HepG2 (cell line): ENCODE data around the gene GNMT. TPM values are rescaled to one million over a fixed set of nuclear protein-coding genes. Genes with fewer than 3 reads are reported as not detected.

Experiments
- ATAC-seq: fragments of 200-7000 bp; cut with Tn5 transposase; 3 replicates; pipeline ENCODE4 v1.9.1; 2020; ENCODE audit warnings: mild to moderate bottlenecking, moderate library complexity
- BruUV-seq: library from RNA; stranded (reverse); fragments of 400-500 nt; replicated peaks from 2 replicates; lab custom pipeline; 2021; lab: Mats Ljungman, UMichigan
- CTCF ChIA-PET: fragments of 300-600 bp; formaldehyde crosslinking; extraction: SDS; loops from one replicate; lab custom pipeline; 2021; ENCODE audit warnings: low total read pairs, inconsistent platforms, low intra/inter-chr PET ratio; lab: Yijun Ruan, JAX
- POLR2A ChIA-PET: fragments of 350-600 bp; sonication (Branson Sonifier 250); formaldehyde crosslinking; loops from one replicate; lab custom pipeline; 2020; ENCODE audit warnings: antibody characterized with exemption, inconsistent platforms; lab: Yijun Ruan, JAX
- DNase-seq: peaks from one replicate; pipeline ENCODE4 v3.0.0-alpha.2; 2015; ENCODE audit warnings: low spot score
- FAIRE-seq: peaks from 3 replicates; lab custom pipeline; 2011; peaks lifted over from hg19 to GRCh38; lab: Jason Lieb, UNC
- H2AFZ ChIP-seq: one replicate; pipeline ENCODE4 v1.6.1; 2011; ENCODE audit warnings: low read length, inconsistent platforms
- H3K27ac ChIP-seq: fragments of 300-600 bp; 3 replicates; pipeline ENCODE4 v1.8.0; 2011; ENCODE audit warnings: mixed run types, mild to moderate bottlenecking, mixed read lengths, low read length, inconsistent platforms; ENCODE audit not compliant: insufficient read depth; ENCODE audit errors: extremely low read length
- H3K27me3 ChIP-seq, 2 experiments: fragments of 200-600 bp in 1 of 2; 2 replicates in 1 of 2; 3 replicates in 1 of 2; pipeline versions ENCODE4 v1.6.0 to v1.8.0; 2011; ENCODE audit warnings: low read length in 2 of 2, mild to moderate bottlenecking in 2 of 2, moderate library complexity in 2 of 2, inconsistent platforms in 1 of 2; ENCODE audit not compliant: insufficient read depth in 2 of 2, control insufficient read depth in 1 of 2
- H3K36me3 ChIP-seq, 2 experiments: fragments of 200-600 bp in 1 of 2; replicated peaks in 1 of 2; 2 replicates in 1 of 2; 3 replicates in 1 of 2; pipeline versions ENCODE4 v1.5.1 to v1.8.0; 2011; ENCODE audit warnings: low read length in 2 of 2, inconsistent platforms in 1 of 2; ENCODE audit not compliant: insufficient read depth in 2 of 2, control insufficient read depth in 1 of 2
- H3K4me1 ChIP-seq: 2 replicates; pipeline ENCODE4 v1.5.1; 2012; ENCODE audit warnings: low read length, inconsistent platforms; ENCODE audit not compliant: insufficient read depth
- H3K4me2 ChIP-seq: 2 replicates; pipeline ENCODE4 v1.6.0; 2011; ENCODE audit warnings: low read depth, low read length, inconsistent platforms
- H3K4me3 ChIP-seq, 3 experiments: fragments of 200-600 bp in 1 of 3; sonication (generic), shearing (Covaris generic) in 1 of 3; replicated peaks in 1 of 3; 2 replicates each; pipeline ENCODE4 v1.5.1; 2011 to 2016; ENCODE audit warnings: low read length in 3 of 3, inconsistent platforms in 2 of 3, low read depth in 2 of 3, mild to moderate bottlenecking in 2 of 3, control low read depth in 1 of 3, mixed read lengths in 1 of 3; ENCODE audit not compliant: insufficient read depth in 1 of 3
- H3K79me2 ChIP-seq: one replicate; pipeline ENCODE4 v1.6.1; 2011; ENCODE audit warnings: low read length, inconsistent platforms; ENCODE audit not compliant: insufficient read depth
- H3K9ac ChIP-seq: 2 replicates; pipeline ENCODE4 v1.6.0; 2011; ENCODE audit warnings: mild to moderate bottlenecking, low read depth, low read length, inconsistent platforms; ENCODE audit not compliant: insufficient read depth
- H3K9me3 ChIP-seq: 2 replicates; pipeline ENCODE4 v1.5.1; 2012; ENCODE audit warnings: mild to moderate bottlenecking, low read length
- H4K20me1 ChIP-seq: 2 replicates; pipeline ENCODE4 v1.6.0; 2011; ENCODE audit warnings: inconsistent platforms, mild to moderate bottlenecking, low read length, moderate library complexity; ENCODE audit not compliant: insufficient read depth
- CENPX ChIP-seq: sonication (generic); formaldehyde crosslinking; IDR thresholded peaks from 2 replicates; pipeline ENCODE4 v1.9.0; 2021; ENCODE audit warnings: mild to moderate bottlenecking, missing genetic modification reagents, moderate library complexity
- ELK4 ChIP-seq: sonication (generic); formaldehyde crosslinking; IDR thresholded peaks from 2 replicates; pipeline ENCODE4 v1.9.0; 2021; ENCODE audit warnings: missing genetic modification reagents, borderline replicate concordance
- HNRNPUL1 ChIP-seq: fragments of 200-400 bp; formaldehyde crosslinking; IDR thresholded peaks from 2 replicates; pipeline ENCODE4 v1.6.1; 2017; ENCODE audit warnings: low read depth, mild to moderate bottlenecking, low read length, moderate library complexity
- MAFK ChIP-seq, 2 experiments: IDR thresholded peaks in 1 of 2; conservative IDR thresholded peaks in 1 of 2; 2 replicates each; pipeline ENCODE4 v1.6.1; 2011; ENCODE audit warnings: improper control_type of control experiment in 2 of 2, low read length in 2 of 2
- NCOA1 ChIP-seq: sonication (generic); formaldehyde crosslinking; IDR thresholded peaks from 2 replicates; pipeline ENCODE4 v1.9.0; 2021; ENCODE audit warnings: missing genetic modification reagents
- RERE ChIP-seq: IDR thresholded peaks from 2 replicates; pipeline ENCODE4 v1.6.1; 2016; ENCODE audit warnings: low read depth, missing genetic modification reagents, missing compliant biosample characterization
- RFXAP ChIP-seq: sonication (generic); formaldehyde crosslinking; IDR thresholded peaks from 2 replicates; pipeline ENCODE4 v1.4.0; 2020; ENCODE audit warnings: missing genetic modification reagents, borderline replicate concordance
- SMAD9 ChIP-seq: sonication (generic); formaldehyde crosslinking; IDR thresholded peaks from 2 replicates; pipeline ENCODE4 v1.5.1; 2020; ENCODE audit warnings: mild to moderate bottlenecking, missing genetic modification reagents
- USF2 ChIP-seq, 2 experiments: sonication (generic) in 1 of 2; formaldehyde crosslinking in 1 of 2; IDR thresholded peaks; 2 replicates each; pipeline versions ENCODE4 v1.5.1 to v1.6.1; 2011 to 2020; ENCODE audit warnings: borderline replicate concordance in 1 of 2, low read depth in 1 of 2, low read length in 1 of 2, mild to moderate bottlenecking in 1 of 2, missing genetic modification reagents in 1 of 2, moderate library complexity in 1 of 2
- ZBTB7B ChIP-seq: sonication (generic); formaldehyde crosslinking; IDR thresholded peaks from 2 replicates; pipeline ENCODE4 v1.4.0; 2020; ENCODE audit warnings: missing genetic modification reagents
- ZNF503 ChIP-seq: sonication (generic); formaldehyde crosslinking; IDR thresholded peaks from 2 replicates; pipeline ENCODE4 v1.4.0; 2020; ENCODE audit warnings: missing genetic modification reagents
- ZNF790 ChIP-seq: sonication (generic); formaldehyde crosslinking; IDR thresholded peaks from 2 replicates; pipeline ENCODE4 v1.8.0; 2022; ENCODE audit warnings: missing genetic modification reagents, mild to moderate bottlenecking, borderline replicate concordance
- WGBS: methylation state at CpG from one replicate; pipeline ENCODE4 v1.1.6; 2017; ENCODE audit warnings: low lambda C conversion rate; 5-methylcytosine and 5-hydroxymethylcytosine counted together
- in situ Hi-C: cut with HindIII; loops from 2 replicates; pipeline ENCODE4 v1.10.0; 2017; ENCODE audit warnings: low pct_unique_long_range_greater_than_20kb; ENCODE audit not compliant: extremely low pct_ligation_motif_present
- intact Hi-C: fragments of 100-400 bp; cut with micrococcal nuclease; formaldehyde crosslinking; loops from one replicate; pipeline ENCODE4 v1.10.0; 2022; ENCODE audit not compliant: unreplicated experiment
- polyA plus RNA-seq, 8 experiments: library from polyadenylated mRNA; depleted of rRNA in 3 of 8; stranded (reverse) in 7 of 8; unstranded in 1 of 8; fragments of >200 nt; fragmentation: Illumina TruSeq in 4 of 8; extraction: Trizol in 4 of 8; gene quantifications; 2 replicates each; pipeline versions ENCODE4 v1.2.1 to v1.2.3, GENCODE V29; 2011 to 2016; ENCODE audit warnings: low read depth in 4 of 8, missing spikeins in 1 of 8, mixed read lengths in 1 of 8; ENCODE audit not compliant: insufficient read depth in 1 of 8
- total RNA-seq, 5 experiments: library from RNA; depleted of rRNA; stranded (reverse); fragments of >200 nt; fragmentation: Illumina TruSeq; extraction: Trizol; gene quantifications; 2 replicates each; pipeline ENCODE4 v1.2.3, GENCODE V29; 2016; ENCODE audit warnings: low read depth in 1 of 5

Gene GNMT
- total and polyA plus RNA-seq, 2 of the 13 experiments (the other 11 are each of a cell fraction or from before 2014, with no cell fraction given): 2.8 to 7.0 TPM

DNA sequence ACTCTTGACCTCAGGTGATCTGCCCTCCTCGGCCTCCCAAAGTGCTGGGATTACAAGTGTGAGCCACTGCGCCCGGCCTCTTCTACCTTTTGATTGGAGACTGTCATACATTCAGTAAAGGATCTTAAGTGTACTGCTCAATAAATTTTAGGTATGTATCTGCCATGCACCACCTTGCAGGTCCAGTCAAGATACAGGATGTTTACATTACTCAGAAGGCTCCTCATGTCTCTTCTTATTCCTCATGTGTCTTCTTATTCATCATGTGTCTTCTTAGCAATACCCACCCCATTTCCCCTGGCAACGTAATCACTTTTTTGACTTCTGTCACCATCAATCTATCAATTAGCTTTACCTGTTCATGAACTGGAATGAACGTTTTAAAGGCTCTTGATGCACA lies 45.3 kb downstream of the GNMT start:
- Histone ChIP-seq H3K27me3 (no peaks in the 10 kb centered on the region), H3K4me1 (no peaks in the 10 kb centered on the region), H3K9me3 (no peaks in the 10 kb centered on the region), H3K36me3 (peaks cover 22 to 65% of the 10 kb centered on the region in 2 experiments), H3K4me3 (no peak overlapping the region), H3K4me2 (no peak overlapping the region), H3K79me2 (no peaks in the 10 kb centered on the region), H3K9ac (no peak overlapping the region), H3K27ac (no peak overlapping the region), H2AFZ (no peak overlapping the region), H4K20me1 (no peaks in the 10 kb centered on the region)
- FAIRE-seq (no peak), DNase-seq (no peak), ATAC-seq (no peak)
- BruUV-seq: no TSS peak
- ChIA-PET POLR2A (interaction anchor here (1.2 kb wide), 1 partner anchor 22 kb away, joined by 3 read pairs; the partner anchor contains the start of gene PPP2R5D), CTCF (no interaction called here)
- in situ Hi-C loops (no loop called here), intact Hi-C loops (no loop called here)
- 99% methylated on average over 5 of the region's 5 CpGs for WGBS
- no peak for TF ChIP-seq ZBTB7B (CRISPR knock-in tag)
- no peak for TF ChIP-seq SMAD9
- TF ChIP-seq HNRNPUL1: no peak
- no peak for TF ChIP-seq ELK4 (CRISPR knock-in tag)
- no peak for TF ChIP-seq RFXAP
- no peak for TF ChIP-seq NCOA1 (CRISPR knock-in tag)
- no peak for TF ChIP-seq MAFK (conservative IDR thresholded peaks at IDR 0.05 in 1 of 2, IDR thresholded peaks at IDR 0.05 in 1 of 2; ENCODE audit: low read length in 2 of 2)
- TF ChIP-seq RERE (CRISPR knock-in tag): no peak
- no peak for TF ChIP-seq ZNF790 (CRISPR knock-in tag)
- no peak for TF ChIP-seq CENPX (CRISPR knock-in tag)
- TF ChIP-seq USF2 (IDR thresholded peaks at IDR 0.05; ENCODE audit: low read depth, low read length): no peak
- TF ChIP-seq USF2 (CRISPR knock-in tag; IDR thresholded peaks at IDR 0.05; ENCODE audit: borderline replicate concordance): no peak
- TF ChIP-seq ZNF503: no peak
